NCI-H1048 (cell line): ENCODE data around the gene COL11A2.

Source experiments
- DNase-seq: peaks from one replicate; lab custom pipeline; 2025; lab: John Stamatoyannopoulos, UW

Gene COL11A2

GRCh38 chr6:33192671-33193602 lies 670 bp upstream of the COL11A2 start:
- DNase-seq: no peak

- DNase-seq: no peak
Measured at GRCh38 chr6:33191383-33192104, 723 bp downstream of the COL11A2 start.

- DNase-seq: no peak
Measured at GRCh38 chr6:33190504-33191107, 1.7 kb downstream of the COL11A2 start.

GRCh38 chr6:33189625-33190448 lies 2.4 kb downstream of the COL11A2 start:
- no peak for DNase-seq

- DNase-seq: no peak
Measured at GRCh38 chr6:33189164-33189563, 3.1 kb downstream of the COL11A2 start.

- no peak for DNase-seq
Measured at GRCh38 chr6:33187809-33188208, 4.5 kb downstream of the COL11A2 start.

GRCh38 chr6:33185654-33186187 lies 6.5 kb downstream of the COL11A2 start:
- DNase-seq: no peak

- DNase-seq: no peak
Measured at GRCh38 chr6:33185190-33185589, 7.1 kb downstream of the COL11A2 start.

- no peak for DNase-seq
Measured at GRCh38 chr6:33183071-33183683, 9.1 kb downstream of the COL11A2 start.

GRCh38 chr6:33181141-33181540 lies 11.1 kb downstream of the COL11A2 start:
- no peak for DNase-seq

GRCh38 chr6:33178755-33179475 lies 13.4 kb downstream of the COL11A2 start:
- no peak for DNase-seq

- DNase-seq: no peak
Measured at GRCh38 chr6:33177552-33178446, 14.5 kb downstream of the COL11A2 start.

- no peak for DNase-seq
Measured at GRCh38 chr6:33176906-33177305, 15.4 kb downstream of the COL11A2 start.

GRCh38 chr6:33175436-33176069 lies 16.7 kb downstream of the COL11A2 start:
- DNase-seq: no peak

- no peak for DNase-seq
Measured at GRCh38 chr6:33174784-33175183, 17.5 kb downstream of the COL11A2 start.

GRCh38 chr6:33173535-33174180 lies 18.6 kb downstream of the COL11A2 start:
- no peak for DNase-seq

- DNase-seq: no peak
Measured at GRCh38 chr6:33172688-33173534, 19.4 kb downstream of the COL11A2 start.
